Heart right ventricle (tissue), 16 donors: ENCODE results near the gene ELMO3. TPM values are rescaled to one million over a fixed set of nuclear protein-coding genes. Genes with fewer than 3 reads are reported as not detected.

Source experiments
- ATAC-seq, 8 donors: fragments of 200-7000 bp; cut with Tn5 transposase; one replicate each; pipeline ENCODE4 v1.9.1; 2020; ENCODE audit warnings: mild to moderate bottlenecking in 8 of 8, moderate library complexity in 8 of 8, moderate number of reproducible peaks in 1 of 8
- DNase-seq, 2 donors: peaks; one replicate each; pipeline ENCODE4 v3.0.0-alpha.2; 2020
- H3K27ac ChIP-seq, 10 donors: fragments of 200-600 bp; sonication (generic) in 2 of 10; one replicate each; pipeline versions ENCODE4 v1.5.0 to v1.8.0; 2020 to 2022; ENCODE audit warnings: mild to moderate bottlenecking in 3 of 10
- H3K27me3 ChIP-seq, 7 donors: fragments of 200-600 bp; one replicate each; pipeline ENCODE4 v1.8.0; 2021 to 2022; ENCODE audit warnings: mild to moderate bottlenecking in 2 of 7
- H3K36me3 ChIP-seq, 9 donors: fragments of 200-600 bp; sonication (generic) in 1 of 9; one replicate each; pipeline versions ENCODE4 v1.5.0 to v1.8.0; 2020 to 2022; ENCODE audit warnings: mild to moderate bottlenecking in 2 of 9
- H3K4me1 ChIP-seq, 9 donors: fragments of 200-600 bp; sonication (generic) in 1 of 9; one replicate each; pipeline versions ENCODE4 v1.5.0 to v1.8.0; 2020 to 2022; ENCODE audit warnings: mild to moderate bottlenecking in 4 of 9
- H3K4me3 ChIP-seq, 10 donors: fragments of 200-600 bp; sonication (generic) in 2 of 10; one replicate each; pipeline versions ENCODE4 v1.5.0 to v1.8.0; 2020 to 2022; ENCODE audit warnings: mild to moderate bottlenecking in 7 of 10, moderate library complexity in 2 of 10
- H3K9me3 ChIP-seq, 11 donors: fragments of 200-600 bp in 10 of 11; sonication (generic) in 2 of 11; one replicate each; pipeline versions ENCODE4 v1.5.0 to v1.8.0; 2013 to 2022; ENCODE audit warnings: mild to moderate bottlenecking in 2 of 11, control low read depth in 1 of 11, moderate library complexity in 1 of 11
- CTCF ChIP-seq, 9 donors: fragments of 200-600 bp; sonication (generic) in 2 of 9; IDR thresholded peaks; one replicate each; pipeline versions ENCODE4 v1.5.0 to v1.8.0; 2021 to 2022; ENCODE audit warnings: antibody characterized with exemption in 9 of 9, mild to moderate bottlenecking in 5 of 9, moderate library complexity in 1 of 9
- WGBS, 2 donors: extraction: QIAGEN DNeasy Blood & Tissue Kit; methylation state at CpG; one replicate each; pipeline ENCODE4 v1.1.7; 2013; ENCODE audit warnings: inconsistent platforms in 1 of 2; 5-methylcytosine and 5-hydroxymethylcytosine counted together
- intact Hi-C, 10 donors: fragments of 100-400 bp; cut with DNase I; formaldehyde crosslinking; loops; one replicate each; pipeline versions ENCODE4 v1.11.1 to v1.14.2; 2022
- polyA plus RNA-seq, 2 donors: library from polyadenylated mRNA; stranded (reverse); fragments of 200-250 nt; gene quantifications; one replicate each; pipeline ENCODE4 v1.2.3, GENCODE V29; 2013
- total RNA-seq, 10 donors: library from RNA; stranded (reverse); fragmentation: NEBNext Ultra II Directional in 3 of 10; extraction: Animal tissue kit (Norgen Biotek cat#: 25700) in 3 of 10; gene quantifications; one replicate each; pipeline versions ENCODE4 v1.2.1 to v1.2.4, GENCODE V29; 2021 to 2023
- donor health status: Arrhythmogenic right ventricular cardiomyopathy.
- donor health status: ischemic (EF 13 %, LVEDD 7.1; RV severe dilation, severe dysfunction).
- donor health status: healthy with polysubstance abuse.
- donor health status: DM: no; HTN: yes; CAD: no.
- donor health status: DM: no; HTN: no; CAD: no.
- donor health status: ischemic (EF 25% LVEDD 6.9; RV normal size, moderate dysfunction).
- donor health status: ischemic (EF 25% LVEDD 5.7; RV mildly dilated, moderate dysfunction).
- donor health status: healthy.
- donor health status: DM: yes; HTN: yes; CAD: no.
- donor health status: Ischemic cardiomyopathy.
- donor health status: ischemic (EF 35%, LVEDD 5.7; RV mildly dilated, moderate dysfunction).
- donor health status: nonischemic (EF 11% LVEDD 7.7; RV severe dilation, severe dysfunction).
- donor health status: DM: yes; HTN: yes; CAD: no.
- donor health status: PGD.
- donor health status: ischemic (EF 29% LVEDD 5.4; RV normal size, mild dysfunction).
- donor health status: nonischemic (EF 23%, LVEDD 6.1; RV moderate dilation, normal function).

Gene ELMO3
- total and polyA plus RNA-seq, 12 donors, result 0.19 to 1.9 (median 0.46) TPM

- H3K27me3 ChIP-seq, result peaks cover 0 to 34% (median 0%) of the 10 kb centered on the region in 7 donors
- ATAC-seq (peak; percentile 37 to 76 (median 62)), DNase-seq (peak; percentile 84 to 88)
- peaks cover 34 to 78% (median 67%) of the 10 kb centered on the region in 9 donors for H3K4me1 ChIP-seq
- no peaks in the 10 kb centered on the region for H3K9me3 ChIP-seq
- H3K27ac ChIP-seq, result peak overlapping the region; percentile 93 to 99 (median 96)
- peak in 8 of 9 donors; percentile 13 to 62 (median 48) for TF ChIP-seq CTCF (IDR thresholded peaks at IDR 0.05)
- H3K4me3 ChIP-seq, result peak overlapping the region; percentile 69 to 97 (median 84)
- H3K36me3 ChIP-seq, result peaks cover 0 to 5% (median 0%) of the 10 kb centered on the region in 9 donors
- intact Hi-C loops, result loop anchor here in 2 of 10 donors (2.0 to 5.0 kb wide), 3 partner anchors 19 to 64 kb away; partner anchors contain the start of genes E2F4 (in 1 of the 2), EXOC3L1 (in 1 of the 2), MATCAP1 (in 1 of the 2) and TMEM208 (in 1 of the 2)
- 0 to 1% methylated on average over 42 to 48 of the region's 48 CpGs for whole genome bisulfite sequencing, 2 donors
Measured at GRCh38 chr16:67246081-67246755, 47.3 kb downstream of the ELMO3 start.

- no peaks in the 10 kb centered on the region for H3K9me3 ChIP-seq
- intact Hi-C loops, result loop anchor here in 2 of 10 donors (2.0 to 5.0 kb wide), 3 partner anchors 20 to 64 kb away; partner anchors contain the start of genes E2F4 (in 1 of the 2), EXOC3L1 (in 1 of the 2), MATCAP1 (in 1 of the 2) and TMEM208 (in 1 of the 2)
- H3K27ac ChIP-seq, result peak overlapping the region; percentile 93 to 99 (median 96)
- DNase-seq, result no peak
- peaks cover 0 to 34% (median 0%) of the 10 kb centered on the region in 7 donors for H3K27me3 ChIP-seq
- peak overlapping the region; percentile 69 to 97 (median 84) for H3K4me3 ChIP-seq
- peaks cover 0 to 3% (median 0%) of the 10 kb centered on the region in 9 donors for H3K36me3 ChIP-seq
- WGBS, 2 donors, result 0% methylated on average over 25 to 26 of the region's 26 CpGs
- TF ChIP-seq CTCF (IDR thresholded peaks at IDR 0.05), result peak in 2 of 9 donors; percentile 1 to 6
- peak in 6 of 8 donors; percentile 0 to 21 (median 4) for ATAC-seq
- H3K4me1 ChIP-seq, result peaks cover 28 to 73% (median 61%) of the 10 kb centered on the region in 9 donors
Measured at GRCh38 chr16:67246756-67247191, 47.8 kb downstream of the ELMO3 start.

- peak in 1 of 9 donors; percentile 3 for TF ChIP-seq CTCF (IDR thresholded peaks at IDR 0.05)
- Histone ChIP-seq H3K36me3 (no peaks in the 10 kb centered on the region), H3K4me3 (peak within 1 kb of the TSS; percentile 69 to 97 (median 84)), H3K27me3 (peaks cover 0 to 34% (median 0%) of the 10 kb centered on the region in 7 donors), H3K4me1 (peaks cover 22 to 66% (median 55%) of the 10 kb centered on the region in 9 donors), H3K27ac (peak within 1 kb of the TSS; percentile 93 to 99 (median 96)), H3K9me3 (no peaks in the 10 kb centered on the region)
- WGBS, 2 donors, result 0% methylated on average over 60 of the region's 60 CpGs
- ATAC-seq, result peak; percentile 77 to 89 (median 83)
- intact Hi-C loops, result loop anchor here in 2 of 10 donors (2.0 to 5.0 kb wide), 3 partner anchors 21 to 65 kb away; partner anchors contain the start of genes E2F4 (in 1 of the 2), EXOC3L1 (in 1 of the 2), MATCAP1 (in 1 of the 2) and TMEM208 (in 1 of the 2)
- peak; percentile 98 to 99 for DNase-seq
Measured at GRCh38 chr16:67247192-67248072, 48.5 kb downstream of the ELMO3 start, which contains the start of gene FHOD1. Gene FHOD1, minus strand, starts transcription at chr16:67247481. Its CDS starts 71 bp downstream, at chr16:67247410.
